C4-2B (cell line): ENCODE measurements around the gene PDE5A.

Experiments used
- CTCF ChIP-seq: fragments of 450-650 bp; conservative IDR thresholded peaks from 2 replicates; pipeline ENCODE4 v1.5.1; 2017; ENCODE audit warnings: mild to moderate bottlenecking
- ZFX ChIP-seq: fragments of 450-650 bp; IDR thresholded peaks from 2 replicates; pipeline ENCODE4 v1.6.1; 2017

- TF ChIP-seq CTCF (no peak), ZFX (no peak)
These were observed 110.2 kb downstream of the PDE5A start for GRCh38 chr4:119518230-119518892.
